Amniotic epithelial cell (primary cell): ENCODE measurements around the gene KRT15.
A peak's percentile ranks its signal among the peaks of the same experiment; 100 is the strongest.

Experiments used
- DNase-seq: peaks from one replicate; pipeline ENCODE4 v3.0.0-alpha.2; 2010; ENCODE audit warnings: low read depth

Gene KRT15

GRCh38 chr17:41524261-41524660 lies 5.6 kb upstream of the KRT15 start:
- DNase-seq, result no peak

DNA sequence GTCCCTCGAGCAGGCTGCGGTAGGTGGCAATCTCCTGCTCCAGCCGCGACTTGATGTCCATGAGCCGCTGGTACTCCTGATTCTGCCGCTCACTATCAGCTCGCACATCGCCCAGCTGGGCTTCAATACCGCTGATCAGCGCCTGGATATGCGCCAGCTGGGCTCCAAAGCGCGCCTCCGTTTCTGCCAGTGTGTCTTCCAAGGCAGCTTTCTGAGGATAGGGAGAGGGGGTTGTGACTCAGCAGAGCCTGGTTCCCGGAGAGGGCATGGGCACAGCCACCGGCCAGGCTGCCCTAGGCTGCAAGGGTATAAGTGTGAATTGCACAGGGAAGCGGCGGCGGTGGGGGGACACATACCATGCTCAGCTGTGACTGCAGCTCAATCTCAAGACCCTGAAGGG lies 5.1 kb upstream of the KRT15 start:
- DNase-seq, result no peak

DNA sequence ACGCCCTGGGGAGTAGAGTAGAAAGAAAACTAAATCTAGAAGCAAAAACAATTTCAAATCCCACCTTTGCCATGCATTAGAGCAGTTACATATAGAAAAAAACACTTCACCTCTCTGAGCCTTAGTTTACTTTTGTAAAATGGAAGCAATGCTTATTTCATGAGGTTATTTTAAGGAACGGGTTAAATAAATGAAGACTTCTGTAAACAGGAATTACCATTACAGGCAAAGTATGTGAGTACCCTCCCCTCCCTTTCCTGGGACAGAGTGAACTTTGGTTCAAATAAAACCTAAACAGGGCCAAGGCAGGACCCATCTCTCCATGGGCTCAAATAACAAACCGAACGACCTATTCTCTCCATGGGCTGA lies 4.5 kb upstream of the KRT15 start:
- no peak for DNase-seq

DNA sequence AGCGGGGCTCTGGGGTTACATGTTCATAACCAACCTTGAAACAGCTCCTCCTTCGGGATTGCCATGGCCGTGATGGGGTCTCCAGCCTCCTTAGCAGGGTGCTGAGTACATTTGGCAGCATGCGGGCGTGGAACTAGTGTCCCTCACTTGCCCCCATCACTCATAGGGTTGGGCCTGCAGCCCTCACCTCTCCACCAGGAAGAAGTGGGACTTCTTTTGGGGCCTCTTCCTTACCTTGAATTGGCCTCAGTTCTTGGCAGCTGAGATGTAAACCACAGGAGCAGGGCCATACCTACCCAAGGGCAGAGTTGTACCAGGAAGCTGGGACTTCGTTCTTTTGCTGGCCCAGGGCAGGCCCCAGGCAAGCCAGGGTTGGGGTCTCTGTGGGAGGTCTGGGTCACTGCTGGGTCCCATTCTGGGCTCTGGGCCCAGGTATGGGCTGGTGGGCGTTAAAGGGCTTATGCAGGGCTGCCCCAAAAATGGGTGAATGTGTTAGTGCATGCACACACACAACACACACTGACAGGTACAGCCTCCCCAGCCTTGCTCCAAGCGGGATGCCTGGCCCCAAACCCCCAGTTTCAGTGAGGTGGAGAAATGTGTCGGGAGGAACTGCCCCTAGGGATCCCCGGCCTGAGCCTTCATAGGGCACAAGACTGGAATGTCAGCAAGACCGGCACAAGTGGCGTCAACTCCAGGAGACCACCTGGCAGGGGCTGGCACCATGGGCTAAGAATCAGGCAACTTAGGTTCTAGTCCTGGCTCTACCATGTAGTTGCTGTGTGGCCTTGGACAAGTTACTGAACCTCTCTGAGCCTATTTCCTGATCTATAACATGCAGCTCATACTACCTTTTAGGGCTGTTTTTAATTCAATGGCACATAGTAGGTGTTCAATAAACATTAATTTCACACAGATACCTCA lies 3.9 kb upstream of the KRT15 start:
- peak; percentile 46 for DNase-seq

GRCh38 chr17:41521574-41522261 lies 3.0 kb upstream of the KRT15 start:
- peak; percentile 84 for DNase-seq

DNA sequence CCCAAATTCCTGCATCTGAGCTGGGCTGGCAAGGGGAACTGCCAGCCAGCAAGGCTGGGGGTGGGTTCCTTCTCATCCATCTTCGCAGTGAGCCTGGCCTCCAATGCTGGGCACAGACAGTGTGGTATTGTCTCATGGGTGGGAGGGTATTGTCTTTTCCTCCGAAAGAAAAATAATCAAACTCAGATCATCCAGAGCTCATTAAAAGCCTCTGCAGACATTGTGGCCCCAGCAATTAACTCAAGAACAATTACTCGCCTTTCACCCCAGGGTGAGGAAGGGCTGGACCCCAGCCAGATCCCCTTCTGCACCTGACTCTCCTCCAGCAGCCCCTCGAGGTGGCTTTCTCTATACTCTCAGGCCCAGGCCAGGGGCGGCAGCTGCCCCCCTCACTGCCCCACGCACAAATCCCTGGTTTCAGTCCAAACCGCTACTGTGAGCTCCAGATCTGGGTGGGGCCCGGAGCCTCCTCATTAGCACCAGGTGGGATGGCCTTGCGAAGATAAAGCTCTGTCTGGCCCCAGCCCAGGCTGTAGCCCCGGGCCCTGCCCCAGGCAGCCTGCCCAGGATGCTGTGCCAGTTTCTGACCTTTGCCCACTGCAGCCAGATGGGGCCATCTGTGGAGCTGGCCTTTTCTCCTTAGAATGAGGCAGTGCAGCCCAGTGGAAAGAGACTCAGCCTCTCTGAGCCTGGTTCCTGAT lies 2.3 kb upstream of the KRT15 start:
- DNase-seq, result peak; percentile 33

GRCh38 chr17:41519501-41520224 lies 973 bp upstream of the KRT15 start:
- no peak for DNase-seq

DNA sequence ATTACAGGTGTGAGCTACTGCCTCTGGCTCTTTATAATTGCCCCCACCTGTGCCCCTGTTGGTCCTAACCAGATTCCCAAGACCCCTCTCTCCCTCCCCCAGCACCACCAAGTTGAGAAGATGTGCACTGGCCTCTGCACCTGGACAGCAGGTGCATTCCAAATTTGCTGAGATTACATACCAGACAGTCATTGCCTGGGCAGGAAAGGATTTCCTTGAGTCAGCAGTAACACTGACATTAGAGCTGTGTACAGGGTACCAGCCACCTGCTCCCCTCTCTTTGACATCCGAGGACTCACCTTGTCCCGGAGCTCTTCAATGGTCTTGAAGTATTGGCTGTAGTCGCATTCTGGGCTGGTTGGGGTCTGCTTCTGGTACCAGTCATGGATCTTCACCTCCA lies 659 bp downstream of the KRT15 start:
- no peak for DNase-seq

DNA sequence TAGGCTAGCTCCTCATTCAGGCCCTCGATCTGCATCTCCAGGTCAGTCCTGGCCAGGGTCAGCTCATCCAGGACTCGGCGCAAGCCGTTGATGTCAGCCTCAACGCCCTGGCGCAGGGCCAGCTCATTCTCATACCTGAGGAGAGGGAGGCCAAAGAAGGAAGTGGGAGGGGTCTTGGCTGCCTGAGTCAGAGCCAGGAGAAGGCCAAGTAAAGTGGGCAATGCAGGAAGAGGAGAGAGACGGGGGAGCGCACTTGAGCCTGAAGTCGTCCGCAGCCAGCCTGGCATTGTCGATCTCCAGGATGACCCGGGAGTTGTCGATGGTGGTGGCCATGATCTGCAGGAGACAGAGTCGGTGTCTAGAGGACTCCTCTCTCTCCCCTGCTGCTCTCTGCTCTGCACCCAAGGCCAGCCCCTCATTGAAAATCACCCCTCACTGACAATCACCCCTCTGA lies 1.8 kb downstream of the KRT15 start:
- DNase-seq, result no peak

- DNase-seq, result no peak
These were observed 2.4 kb downstream of the KRT15 start for GRCh38 chr17:41516147-41516829.

- DNase-seq, result no peak
These were observed 5.5 kb downstream of the KRT15 start for GRCh38 chr17:41513168-41513547.

GRCh38 chr17:41512546-41513167 lies 6.0 kb downstream of the KRT15 start:
- DNase-seq, result no peak

DNA sequence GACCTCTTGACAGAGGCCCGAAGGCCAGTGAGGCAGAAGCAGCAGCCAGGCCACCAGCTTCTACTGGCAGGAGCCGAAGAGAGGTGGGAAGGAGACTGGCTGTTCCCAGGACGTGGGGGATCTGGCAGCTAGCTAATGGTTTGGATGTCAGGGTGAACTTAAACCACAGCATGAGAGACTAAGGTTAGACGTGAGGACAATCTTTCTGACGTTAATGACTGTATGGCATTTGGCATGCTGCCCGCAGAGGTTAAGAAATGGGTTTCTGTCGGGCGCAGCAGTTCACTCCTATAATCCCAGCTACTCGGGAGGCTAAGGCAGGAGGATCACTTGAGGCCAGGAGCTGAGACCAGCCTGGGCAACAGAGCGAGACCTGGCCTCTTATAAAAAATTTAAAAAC lies 7.0 kb downstream of the KRT15 start:
- DNase-seq, result no peak

- no peak for DNase-seq
These were observed 7.6 kb downstream of the KRT15 start for GRCh38 chr17:41511116-41511515.

GRCh38 chr17:41510251-41511065 lies 8.2 kb downstream of the KRT15 start:
- no peak for DNase-seq

DNA sequence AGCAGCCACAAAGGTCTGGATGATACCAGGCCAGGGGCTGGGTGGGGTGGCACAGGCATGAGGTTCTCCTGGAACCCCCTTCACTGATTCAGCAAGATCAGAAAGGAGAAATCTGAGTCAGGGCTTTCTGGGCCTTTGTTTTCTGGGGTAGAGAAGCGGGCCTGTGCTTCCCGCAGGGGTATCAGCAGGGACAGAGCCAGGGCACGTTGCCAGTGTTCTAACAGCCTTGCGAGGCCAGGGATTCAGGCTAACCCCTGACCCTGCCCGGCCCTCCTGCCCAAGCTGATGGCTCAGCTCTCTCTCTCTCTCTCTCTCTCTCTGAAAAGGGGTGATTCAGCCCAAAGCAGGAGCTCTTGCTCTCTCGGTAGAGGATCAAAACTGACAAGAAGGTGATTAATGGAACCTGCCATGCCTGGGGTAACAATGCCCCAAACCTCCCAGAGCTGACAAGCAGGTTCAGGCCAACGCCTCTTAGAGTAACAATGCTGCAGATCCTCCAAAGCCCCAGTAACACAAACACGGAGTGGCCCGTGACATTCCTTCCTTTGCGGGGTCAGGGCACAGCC lies 11.3 kb downstream of the KRT15 start:
- DNase-seq, result peak; percentile 34

DNA sequence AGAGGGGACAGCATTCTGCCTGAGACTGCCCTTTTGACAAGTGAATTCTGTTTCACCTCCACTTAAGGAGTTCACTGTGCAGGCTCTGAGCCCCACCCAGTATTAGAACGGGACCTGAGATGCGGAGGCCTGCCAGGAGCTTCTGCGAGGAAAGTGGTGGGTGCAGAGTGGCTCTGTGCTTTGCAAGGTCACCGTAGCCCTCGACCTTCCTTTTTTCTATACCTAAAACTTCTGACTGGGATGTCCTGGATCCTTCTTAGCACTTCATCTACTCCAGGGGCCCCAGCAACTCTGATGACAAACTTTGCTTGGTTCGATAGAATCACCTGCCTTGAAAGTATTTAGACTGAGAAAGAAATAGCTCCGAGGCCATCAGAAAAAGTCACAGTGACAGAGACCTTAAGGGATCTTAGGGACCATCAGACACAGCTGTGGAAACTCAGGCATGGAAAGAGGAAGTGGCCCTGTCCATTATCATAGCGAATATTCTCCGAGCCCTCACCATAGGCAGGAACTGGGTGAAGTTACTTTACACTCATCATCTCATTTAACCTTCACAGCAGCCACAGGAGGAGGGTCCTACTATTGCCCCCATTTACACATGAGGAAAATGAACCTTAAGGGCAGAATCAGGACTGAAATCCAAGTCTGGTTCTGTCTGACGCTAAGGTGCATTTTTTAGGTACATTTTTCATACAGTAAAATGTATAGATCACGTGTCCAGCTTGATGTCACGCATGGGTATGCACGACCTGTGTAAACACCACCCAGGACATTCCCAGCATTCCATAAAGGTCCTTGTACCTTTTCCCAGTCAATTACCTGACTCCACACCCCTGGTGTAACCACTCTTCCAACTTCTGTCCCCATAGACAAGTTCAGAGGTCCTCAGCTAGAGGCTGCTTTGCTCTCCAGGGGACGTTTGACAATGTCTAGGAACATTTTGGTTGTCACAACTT lies 12.6 kb downstream of the KRT15 start:
- DNase-seq, result no peak

DNA sequence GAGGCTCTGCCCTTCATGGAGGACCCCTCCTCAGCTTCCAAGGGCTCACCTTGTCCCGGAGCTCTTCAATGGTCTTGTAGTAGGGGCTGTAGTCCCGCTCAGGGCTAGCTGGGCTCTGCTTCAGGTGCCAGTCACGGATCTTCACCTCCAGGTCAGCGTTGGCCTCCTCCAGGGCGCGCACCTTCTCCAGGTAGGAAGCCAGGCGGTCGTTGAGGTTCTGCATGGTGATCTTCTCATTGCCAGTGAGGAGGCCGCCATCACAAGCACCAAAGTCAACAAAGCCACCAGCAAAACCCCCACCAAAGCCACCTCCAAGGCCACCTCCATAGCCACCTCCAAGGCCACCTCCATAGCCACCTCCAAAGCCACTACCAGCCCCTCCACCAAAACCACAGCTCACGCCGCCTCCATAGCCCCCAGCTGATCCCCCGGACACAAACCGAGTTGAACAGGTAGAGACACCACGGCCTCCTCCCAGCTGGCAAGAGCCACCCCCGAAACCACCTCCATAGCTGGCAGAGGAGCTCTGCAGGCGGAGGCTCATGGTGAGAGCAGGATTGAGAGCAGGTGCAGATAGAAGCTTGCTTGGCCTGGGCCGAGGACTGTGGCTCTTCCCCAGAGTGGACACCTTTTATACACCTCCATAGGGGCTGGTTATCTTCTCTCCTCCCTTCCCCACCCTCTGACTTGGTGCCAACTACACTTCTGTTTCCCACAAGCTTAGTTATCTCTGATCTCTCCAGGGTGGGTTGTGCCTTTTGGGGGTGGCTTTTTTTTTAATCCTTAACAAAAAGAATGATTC lies 13.5 kb downstream of the KRT15 start, which contains the start of gene KRT13:
Gene KRT13 (minus strand): TSS at position 606 of the 802 bp plus-strand sequence. CDS start 62 bp downstream, at position 544.
- no peak for DNase-seq
